Measurements from ENCODE around the gene HDAC7.

The HDAC7 gene

DNA sequence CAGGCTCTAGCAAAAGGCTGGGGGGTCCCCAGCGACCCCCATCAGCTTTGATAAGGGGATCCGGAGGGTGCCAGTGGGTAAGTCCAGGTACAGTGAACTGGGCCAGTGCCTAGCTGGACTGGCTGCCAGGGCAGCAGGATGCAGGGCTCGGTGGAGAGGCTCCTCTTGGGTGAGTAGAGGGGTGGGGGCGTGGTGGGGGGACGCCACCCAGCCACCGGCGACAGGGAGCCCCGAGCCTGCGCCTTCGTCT, 61.2 kb downstream of the HDAC7 start:
- H3K4me1 ChIP-seq (ENCODE audit: control insufficient read depth, low read length) = peaks cover 35% of the 10 kb centered on the region
- no peaks in the 10 kb centered on the region for H4K20me1 ChIP-seq (ENCODE audit: control insufficient read depth, insufficient read depth, low read depth, low read length)
- H3K79me2 ChIP-seq (ENCODE audit: control insufficient read depth, low read length) = no peaks in the 10 kb centered on the region
- H3K9me3 ChIP-seq (ENCODE audit: control insufficient read depth, insufficient read depth, low read length) = no peaks in the 10 kb centered on the region
- H3F3A ChIP-seq (ENCODE audit: control insufficient read depth, insufficient read depth) = no peaks in the 10 kb centered on the region
- H3K9me2 ChIP-seq (replicated peaks; ENCODE audit: control insufficient read depth, low read length) = no peaks in the 10 kb centered on the region
- peak overlapping the region; percentile 98 for H3K4me2 ChIP-seq (ENCODE audit: low read length)
- no peak overlapping the region for H3K27ac ChIP-seq (ENCODE audit: low read depth, low read length)
- TF ChIP-seq, protein P1, sequence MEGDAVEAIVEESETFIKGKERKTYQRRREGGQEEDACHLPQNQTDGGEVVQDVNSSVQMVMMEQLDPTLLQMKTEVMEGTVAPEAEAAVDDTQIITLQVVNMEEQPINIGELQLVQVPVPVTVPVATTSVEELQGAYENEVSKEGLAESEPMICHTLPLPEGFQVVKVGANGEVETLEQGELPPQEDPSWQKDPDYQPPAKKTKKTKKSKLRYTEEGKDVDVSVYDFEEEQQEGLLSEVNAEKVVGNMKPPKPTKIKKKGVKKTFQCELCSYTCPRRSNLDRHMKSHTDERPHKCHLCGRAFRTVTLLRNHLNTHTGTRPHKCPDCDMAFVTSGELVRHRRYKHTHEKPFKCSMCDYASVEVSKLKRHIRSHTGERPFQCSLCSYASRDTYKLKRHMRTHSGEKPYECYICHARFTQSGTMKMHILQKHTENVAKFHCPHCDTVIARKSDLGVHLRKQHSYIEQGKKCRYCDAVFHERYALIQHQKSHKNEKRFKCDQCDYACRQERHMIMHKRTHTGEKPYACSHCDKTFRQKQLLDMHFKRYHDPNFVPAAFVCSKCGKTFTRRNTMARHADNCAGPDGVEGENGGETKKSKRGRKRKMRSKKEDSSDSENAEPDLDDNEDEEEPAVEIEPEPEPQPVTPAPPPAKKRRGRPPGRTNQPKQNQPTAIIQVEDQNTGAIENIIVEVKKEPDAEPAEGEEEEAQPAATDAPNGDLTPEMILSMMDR (IDR thresholded peaks at IDR 0.05; ENCODE audit: low read depth, low read length, poor library complexity, severe bottlenecking) = no peak
- TF ChIP-seq EZH2phosphoT487 (IDR thresholded peaks at IDR 0.05; ENCODE audit: borderline replicate concordance, low read length) = no peak
- H3K27me3 ChIP-seq (ENCODE audit: control insufficient read depth, low read length) = peaks cover 17% of the 10 kb centered on the region
- no peaks in the 10 kb centered on the region for H3K36me3 ChIP-seq (ENCODE audit: control insufficient read depth, low read length)
- H3K4me3 ChIP-seq (ENCODE audit: low read length) = peak overlapping the region; percentile 78

DNA sequence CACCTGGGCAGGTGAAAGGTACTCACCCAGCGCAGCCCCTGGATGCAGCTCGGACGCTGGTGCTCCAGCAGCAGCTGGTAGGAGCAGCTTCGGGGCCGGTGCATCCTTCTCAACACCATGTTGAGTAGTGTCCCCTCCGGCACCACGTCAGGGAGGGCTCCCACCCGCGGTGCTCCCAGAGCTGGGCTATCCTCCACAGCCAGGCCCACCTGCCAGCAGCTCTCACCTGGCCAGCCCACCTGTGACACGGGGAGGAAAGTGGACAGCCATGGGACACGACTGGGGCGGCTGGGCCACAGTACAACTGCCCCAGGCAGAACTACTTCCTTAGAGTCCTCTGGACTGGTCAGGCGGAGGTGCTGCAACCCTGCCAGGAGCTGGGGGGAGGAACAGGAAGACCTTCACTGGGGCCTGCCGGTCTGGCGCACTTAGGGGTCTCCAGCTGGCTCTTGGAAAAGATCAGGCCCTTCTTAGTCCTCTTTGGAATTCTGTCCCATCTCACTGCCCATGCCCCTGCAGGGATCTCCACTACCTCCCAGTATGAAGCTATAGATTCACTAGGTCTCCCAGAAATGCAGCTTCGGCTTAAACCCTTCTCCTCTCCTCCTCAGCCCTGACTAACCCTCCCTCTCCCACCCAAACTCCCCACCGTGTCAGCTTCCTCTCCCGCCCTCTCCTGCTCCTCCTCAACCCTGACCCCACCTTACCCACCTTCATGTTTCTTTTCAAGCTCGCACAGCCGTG, 61.7 kb downstream of the HDAC7 start:
- Histone ChIP-seq H3K4me1 (ENCODE audit: control insufficient read depth, low read length) (peaks cover 37% of the 10 kb centered on the region), H3K36me3 (ENCODE audit: control insufficient read depth, low read length) (no peaks in the 10 kb centered on the region), H3K4me3 (ENCODE audit: low read length) (peak overlapping the region; percentile 78), H3K27ac (ENCODE audit: low read depth, low read length) (no peak overlapping the region), H3K4me2 (ENCODE audit: low read length) (peak overlapping the region; percentile 98), H3K9me3 (ENCODE audit: control insufficient read depth, insufficient read depth, low read length) (no peaks in the 10 kb centered on the region), H3F3A (ENCODE audit: control insufficient read depth, insufficient read depth) (no peaks in the 10 kb centered on the region), H3K9me2 (replicated peaks; ENCODE audit: control insufficient read depth, low read length) (no peaks in the 10 kb centered on the region), H4K20me1 (ENCODE audit: control insufficient read depth, insufficient read depth, low read depth, low read length) (no peaks in the 10 kb centered on the region), H3K27me3 (ENCODE audit: control insufficient read depth, low read length) (peaks cover 17% of the 10 kb centered on the region), H3K79me2 (ENCODE audit: control insufficient read depth, low read length) (no peaks in the 10 kb centered on the region)
- TF ChIP-seq, protein P1 (IDR thresholded peaks at IDR 0.05; ENCODE audit: low read depth, low read length, poor library complexity, severe bottlenecking) = no peak
- no peak for TF ChIP-seq EZH2phosphoT487 (IDR thresholded peaks at IDR 0.05; ENCODE audit: borderline replicate concordance, low read length)

DNA sequence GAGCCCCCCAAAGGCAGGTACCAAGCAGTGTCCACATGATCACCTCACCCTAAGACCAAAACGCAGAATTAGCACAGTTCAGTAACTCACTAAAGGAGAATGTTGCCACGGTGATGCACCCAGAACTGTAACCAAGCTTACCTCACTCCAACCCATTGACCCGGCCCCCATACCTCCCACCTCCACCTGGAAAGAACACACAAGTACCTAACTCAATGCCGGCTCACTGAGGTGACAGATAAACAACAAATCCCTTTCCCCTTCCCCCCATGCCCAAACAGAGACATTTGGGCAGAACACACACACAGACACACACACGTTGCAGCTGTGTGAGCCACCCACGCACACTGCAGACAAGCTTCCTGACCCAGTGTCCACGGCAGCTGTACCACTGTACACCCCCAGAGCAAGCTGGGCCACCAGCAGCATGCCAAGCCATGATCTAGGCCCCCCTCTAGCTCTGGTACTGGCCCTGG, 62.3 kb downstream of the HDAC7 start:
- Histone ChIP-seq H3K4me1 (ENCODE audit: control insufficient read depth, low read length) (peaks cover 37% of the 10 kb centered on the region), H3K79me2 (ENCODE audit: control insufficient read depth, low read length) (no peaks in the 10 kb centered on the region), H3K27ac (ENCODE audit: low read depth, low read length) (no peak overlapping the region), H3K4me3 (ENCODE audit: low read length) (no peak overlapping the region), H3F3A (ENCODE audit: control insufficient read depth, insufficient read depth) (no peaks in the 10 kb centered on the region), H3K36me3 (ENCODE audit: control insufficient read depth, low read length) (no peaks in the 10 kb centered on the region), H3K9me2 (replicated peaks; ENCODE audit: control insufficient read depth, low read length) (no peaks in the 10 kb centered on the region), H3K4me2 (ENCODE audit: low read length) (no peak overlapping the region), H4K20me1 (ENCODE audit: control insufficient read depth, insufficient read depth, low read depth, low read length) (no peaks in the 10 kb centered on the region), H3K27me3 (ENCODE audit: control insufficient read depth, low read length) (peaks cover 17% of the 10 kb centered on the region), H3K9me3 (ENCODE audit: control insufficient read depth, insufficient read depth, low read length) (no peaks in the 10 kb centered on the region)
- no peak for TF ChIP-seq EZH2phosphoT487 (IDR thresholded peaks at IDR 0.05; ENCODE audit: borderline replicate concordance, low read length)
- TF ChIP-seq, protein P1 (IDR thresholded peaks at IDR 0.05; ENCODE audit: low read depth, low read length, poor library complexity, severe bottlenecking) = no peak
